ENCODE measurements around the gene PAX7. TPM values are rescaled to one million over a fixed set of nuclear protein-coding genes. Genes with fewer than 3 reads are reported as not detected.

Gene PAX7
- total and polyA plus RNA-seq, 2 donors (not counting 3 experiments of a cell fraction or from before 2014, with no cell fraction given): not detected

GRCh38 chr1:18632783-18633421 lies 2.3 kb downstream of the PAX7 start:
- Histone ChIP-seq H3K4me3 (replicated peaks in 1 of 3; ENCODE audit: insufficient read depth in 1 of 3, low read depth in 1 of 3, low read length in 3 of 3) (no peak overlapping the region), H3K9ac (replicated peaks; ENCODE audit: extremely low read depth, insufficient read depth, low read length) (no peak overlapping the region), H3K79me2 (ENCODE audit: control insufficient read depth, insufficient read depth, low read length) (no peaks in the 10 kb centered on the region), H3K9me1 (replicated peaks; ENCODE audit: control insufficient read depth, extremely low read depth, insufficient read depth, low read length) (no peaks in the 10 kb centered on the region), H2AFZ (ENCODE audit: low read depth, low read length) (no peak overlapping the region), H3K27ac (ENCODE audit: insufficient read depth, low read depth, low read length) (no peak overlapping the region), H3K9me3 (replicated peaks; ENCODE audit: control insufficient read depth, insufficient read depth, low read length) (no peaks in the 10 kb centered on the region), H3K27me3 (ENCODE audit: control insufficient read depth in 2 of 2, insufficient read depth in 2 of 2, low read length in 2 of 2) (peaks cover 81 to 90% of the 10 kb centered on the region in 2 experiments), H3K4me1 (ENCODE audit: control insufficient read depth, extremely low read depth, insufficient read depth, low read length) (no peaks in the 10 kb centered on the region), H3K4me2 (ENCODE audit: insufficient read depth, low read length) (no peak overlapping the region), H3K36me3 (ENCODE audit: control insufficient read depth in 2 of 2, extremely low read depth in 1 of 2, insufficient read depth in 2 of 2, low read length in 2 of 2) (no peaks in the 10 kb centered on the region), H4K20me1 (replicated peaks; ENCODE audit: control insufficient read depth, extremely low read depth, insufficient read depth, low read length) (no peaks in the 10 kb centered on the region)
- BruUV-seq (replicated peaks): no TSS peak
- DNase-seq (ENCODE audit: low read depth, low spot score): no peak
- CTCF ChIA-PET: no interaction called here
- TF ChIP-seq EZH2 (IDR thresholded peaks at IDR 0.05; ENCODE audit: borderline replicate concordance, low read depth, low read length, severe bottlenecking): peak; percentile 12
- no peak for TF ChIP-seq POLR2AphosphoS5 (IDR thresholded peaks at IDR 0.05; ENCODE audit: insufficient read depth, low read depth, low read length)
- intact Hi-C loops (cut with micrococcal nuclease) (no loop called here), dilution Hi-C loops (cut with MboI; ENCODE audit: extremely low pct_ligation_motif_present, low sequenced_read_pairs) (no loop called here)
- POLR2A ChIA-PET: no interaction called here
- FAIRE-seq: no peak

GRCh38 chr1:18633422-18634155 lies 2.9 kb downstream of the PAX7 start:
- Histone ChIP-seq H3K9me1 (replicated peaks; ENCODE audit: control insufficient read depth, extremely low read depth, insufficient read depth, low read length) (no peaks in the 10 kb centered on the region), H3K4me2 (ENCODE audit: insufficient read depth, low read length) (no peak overlapping the region), H2AFZ (ENCODE audit: low read depth, low read length) (no peak overlapping the region), H3K9me3 (replicated peaks; ENCODE audit: control insufficient read depth, insufficient read depth, low read length) (no peaks in the 10 kb centered on the region), H3K79me2 (ENCODE audit: control insufficient read depth, insufficient read depth, low read length) (no peaks in the 10 kb centered on the region), H4K20me1 (replicated peaks; ENCODE audit: control insufficient read depth, extremely low read depth, insufficient read depth, low read length) (no peaks in the 10 kb centered on the region), H3K4me3 (replicated peaks in 1 of 3; ENCODE audit: insufficient read depth in 1 of 3, low read depth in 1 of 3, low read length in 3 of 3) (no peak overlapping the region), H3K27me3 (ENCODE audit: control insufficient read depth in 2 of 2, insufficient read depth in 2 of 2, low read length in 2 of 2) (peaks cover 87 to 93% of the 10 kb centered on the region in 2 experiments), H3K4me1 (ENCODE audit: control insufficient read depth, extremely low read depth, insufficient read depth, low read length) (no peaks in the 10 kb centered on the region), H3K9ac (replicated peaks; ENCODE audit: extremely low read depth, insufficient read depth, low read length) (no peak overlapping the region), H3K36me3 (ENCODE audit: control insufficient read depth in 2 of 2, extremely low read depth in 1 of 2, insufficient read depth in 2 of 2, low read length in 2 of 2) (no peaks in the 10 kb centered on the region), H3K27ac (ENCODE audit: insufficient read depth, low read depth, low read length) (no peak overlapping the region)
- intact Hi-C loops (cut with micrococcal nuclease) (no loop called here), dilution Hi-C loops (cut with MboI; ENCODE audit: extremely low pct_ligation_motif_present, low sequenced_read_pairs) (no loop called here)
- FAIRE-seq: no peak
- DNase-seq (ENCODE audit: low read depth, low spot score): no peak
- TF ChIP-seq FOS (IDR thresholded peaks at IDR 0.05; ENCODE audit: borderline replicate concordance, insufficient read depth, low read length) (no peak), EZH2 (IDR thresholded peaks at IDR 0.05; ENCODE audit: borderline replicate concordance, low read depth, low read length, severe bottlenecking) (peak; percentile 6)
- ChIA-PET POLR2A (no interaction called here), CTCF (interaction anchor here (0.7 to 1.1 kb wide), 2 partner anchors 15 to 58 kb away, joined by 3 read pairs; no protein-coding TSS in a partner anchor)
- no TSS peak for BruUV-seq (replicated peaks)
